Parathyroid adenoma (tissue), 2 donors: Measurements from ENCODE around the gene TSNAX.

Experiments
- H2AFZ ChIP-seq: fragments of 300-600 bp; sonication (generic); one replicate; pipeline ENCODE4 v1.7.0; 2017; ENCODE audit warnings: antibody characterized with exemption, mild to moderate bottlenecking
- H3K27ac ChIP-seq: fragments of 300-600 bp; sonication (generic); one replicate; pipeline ENCODE4 v1.7.0; 2017
- H3K27me3 ChIP-seq: fragments of 300-600 bp; sonication (generic); one replicate; pipeline ENCODE4 v1.7.0; 2017; ENCODE audit warnings: low read length; ENCODE audit not compliant: control insufficient read depth, insufficient read depth
- H3K36me3 ChIP-seq: fragments of 300-600 bp; sonication (generic); one replicate; pipeline ENCODE4 v1.7.0; 2017; ENCODE audit warnings: low read length; ENCODE audit not compliant: control insufficient read depth, insufficient read depth
- H3K4me1 ChIP-seq: fragments of 300-600 bp; sonication (generic); one replicate; pipeline ENCODE4 v1.7.0; 2017; ENCODE audit warnings: control low read depth
- H3K4me2 ChIP-seq: fragments of 300-600 bp; sonication (generic); one replicate; pipeline ENCODE4 v1.7.0; 2017; ENCODE audit warnings: low read length
- H3K4me3 ChIP-seq: fragments of 300-600 bp; sonication (generic); one replicate; pipeline ENCODE4 v1.7.0; 2017; ENCODE audit warnings: low read depth, low read length
- H3K79me2 ChIP-seq: fragments of 300-600 bp; sonication (generic); one replicate; pipeline ENCODE4 v1.7.0; 2017; ENCODE audit warnings: control low read depth
- H3K9ac ChIP-seq: fragments of 300-600 bp; sonication (generic); one replicate; pipeline ENCODE4 v1.7.0; 2017; ENCODE audit warnings: mild to moderate bottlenecking
- H3K9me3 ChIP-seq: fragments of 300-600 bp; sonication (generic); one replicate; pipeline ENCODE4 v1.7.0; 2017; ENCODE audit warnings: low read length; ENCODE audit not compliant: control insufficient read depth
- TF ChIP-seq, protein P1 (sequence below): fragments of 300-600 bp; sonication (generic); IDR thresholded peaks from one replicate; pipeline ENCODE4 v1.7.0; 2017; ENCODE audit warnings: antibody characterized with exemption, mild to moderate bottlenecking
- donor health status: primary hyperparathyroidism.

Gene TSNAX

DNA sequence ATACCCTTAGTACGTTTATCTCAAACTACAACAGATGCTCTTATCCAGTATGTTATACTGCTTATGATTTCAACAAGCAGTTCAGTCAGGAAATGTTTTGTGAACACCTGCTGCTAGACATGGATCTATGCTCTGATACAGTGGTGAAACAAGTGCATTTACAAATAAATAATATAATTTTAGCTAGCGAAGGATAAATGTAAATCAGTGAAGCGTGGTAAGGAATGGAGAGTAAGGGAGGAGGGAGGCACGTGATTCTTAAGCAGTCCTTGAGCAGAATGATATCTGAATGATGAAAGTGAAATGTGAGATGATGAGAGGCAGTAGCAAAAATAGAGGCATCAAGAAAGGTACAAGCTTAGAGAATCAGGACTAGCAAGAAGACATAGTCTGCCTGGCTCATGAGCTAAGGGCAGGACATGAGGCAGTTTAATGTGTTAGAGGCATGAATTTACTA lies 6.3 kb downstream of the TSNAX start:
- no peak overlapping the region for H3K4me2 ChIP-seq
- TF ChIP-seq, protein P1, sequence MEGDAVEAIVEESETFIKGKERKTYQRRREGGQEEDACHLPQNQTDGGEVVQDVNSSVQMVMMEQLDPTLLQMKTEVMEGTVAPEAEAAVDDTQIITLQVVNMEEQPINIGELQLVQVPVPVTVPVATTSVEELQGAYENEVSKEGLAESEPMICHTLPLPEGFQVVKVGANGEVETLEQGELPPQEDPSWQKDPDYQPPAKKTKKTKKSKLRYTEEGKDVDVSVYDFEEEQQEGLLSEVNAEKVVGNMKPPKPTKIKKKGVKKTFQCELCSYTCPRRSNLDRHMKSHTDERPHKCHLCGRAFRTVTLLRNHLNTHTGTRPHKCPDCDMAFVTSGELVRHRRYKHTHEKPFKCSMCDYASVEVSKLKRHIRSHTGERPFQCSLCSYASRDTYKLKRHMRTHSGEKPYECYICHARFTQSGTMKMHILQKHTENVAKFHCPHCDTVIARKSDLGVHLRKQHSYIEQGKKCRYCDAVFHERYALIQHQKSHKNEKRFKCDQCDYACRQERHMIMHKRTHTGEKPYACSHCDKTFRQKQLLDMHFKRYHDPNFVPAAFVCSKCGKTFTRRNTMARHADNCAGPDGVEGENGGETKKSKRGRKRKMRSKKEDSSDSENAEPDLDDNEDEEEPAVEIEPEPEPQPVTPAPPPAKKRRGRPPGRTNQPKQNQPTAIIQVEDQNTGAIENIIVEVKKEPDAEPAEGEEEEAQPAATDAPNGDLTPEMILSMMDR = no peak
- no peak overlapping the region for H2AFZ ChIP-seq
- no peak overlapping the region for H3K9ac ChIP-seq
- H3K4me3 ChIP-seq = no peak overlapping the region
- H3K27ac ChIP-seq = no peak overlapping the region
- no peaks in the 10 kb centered on the region for H3K4me1 ChIP-seq
- no peaks in the 10 kb centered on the region for H3K27me3 ChIP-seq
- H3K36me3 ChIP-seq = no peaks in the 10 kb centered on the region
- peaks cover 7% of the 10 kb centered on the region for H3K79me2 ChIP-seq
- no peaks in the 10 kb centered on the region for H3K9me3 ChIP-seq

- H3K36me3 ChIP-seq = no peaks in the 10 kb centered on the region
- no peaks in the 10 kb centered on the region for H3K9me3 ChIP-seq
- TF ChIP-seq, protein P1 = no peak
- no peaks in the 10 kb centered on the region for H3K27me3 ChIP-seq
- H3K27ac ChIP-seq = no peak overlapping the region
- peaks cover 6% of the 10 kb centered on the region for H3K79me2 ChIP-seq
- no peak overlapping the region for H3K4me2 ChIP-seq
- H2AFZ ChIP-seq = no peak overlapping the region
- no peak overlapping the region for H3K4me3 ChIP-seq
- H3K4me1 ChIP-seq = no peaks in the 10 kb centered on the region
- no peak overlapping the region for H3K9ac ChIP-seq
Observed at GRCh38 chr1:231536099-231536498, 7.6 kb downstream of the TSNAX start.

DNA sequence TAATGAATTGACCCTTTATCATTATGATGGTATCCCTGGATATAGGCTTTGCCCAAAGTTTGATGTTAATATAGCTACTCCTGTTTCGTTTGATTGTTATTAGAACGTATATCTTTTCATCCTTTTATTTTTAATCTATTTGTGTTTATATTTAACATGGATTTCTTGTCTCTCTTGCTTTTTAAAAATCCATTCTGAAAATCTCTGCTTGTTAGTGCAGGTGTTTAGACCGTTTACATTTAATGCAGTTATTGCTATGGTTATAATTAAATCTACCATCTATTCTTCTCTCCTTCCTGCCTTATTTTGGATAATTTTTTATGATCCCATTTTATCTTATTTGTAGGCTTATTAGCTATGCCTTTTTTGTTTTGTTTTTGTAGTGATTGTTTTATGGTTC lies 12.4 kb downstream of the TSNAX start:
- no peaks in the 10 kb centered on the region for H3K36me3 ChIP-seq
- TF ChIP-seq, protein P1 = no peak
- no peak overlapping the region for H2AFZ ChIP-seq
- no peak overlapping the region for H3K4me3 ChIP-seq
- no peak overlapping the region for H3K27ac ChIP-seq
- no peak overlapping the region for H3K9ac ChIP-seq
- peaks cover 13% of the 10 kb centered on the region for H3K79me2 ChIP-seq
- H3K9me3 ChIP-seq = no peaks in the 10 kb centered on the region
- H3K4me1 ChIP-seq = peaks cover 3% of the 10 kb centered on the region
- H3K27me3 ChIP-seq = no peaks in the 10 kb centered on the region
- H3K4me2 ChIP-seq = no peak overlapping the region

DNA sequence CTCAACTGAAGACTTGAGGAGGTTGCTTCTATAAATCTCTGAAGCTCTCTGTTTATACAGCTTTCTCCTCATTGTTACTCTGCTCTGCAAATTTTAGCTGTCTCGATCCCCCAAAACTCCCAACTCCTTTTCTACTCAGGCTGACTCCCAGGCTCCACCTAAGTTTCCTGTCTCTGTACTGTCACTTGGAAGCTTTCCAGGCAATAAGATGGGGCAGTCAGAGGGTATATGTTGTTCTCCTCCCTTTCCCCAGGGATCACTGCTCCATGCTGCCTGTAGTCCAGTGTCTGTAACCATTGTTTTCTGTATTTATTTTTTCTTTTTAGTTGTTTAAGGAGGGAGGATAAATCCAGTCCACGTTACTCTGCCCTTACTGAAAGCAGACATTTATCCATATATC lies 13.4 kb downstream of the TSNAX start:
- Histone ChIP-seq H2AFZ (no peak overlapping the region), H3K9me3 (no peaks in the 10 kb centered on the region), H3K9ac (no peak overlapping the region), H3K4me2 (no peak overlapping the region), H3K4me1 (peaks cover 3% of the 10 kb centered on the region), H3K4me3 (no peak overlapping the region), H3K27me3 (no peaks in the 10 kb centered on the region), H3K27ac (no peak overlapping the region), H3K36me3 (no peaks in the 10 kb centered on the region), H3K79me2 (peaks cover 16% of the 10 kb centered on the region)
- TF ChIP-seq, protein P1 = no peak

DNA sequence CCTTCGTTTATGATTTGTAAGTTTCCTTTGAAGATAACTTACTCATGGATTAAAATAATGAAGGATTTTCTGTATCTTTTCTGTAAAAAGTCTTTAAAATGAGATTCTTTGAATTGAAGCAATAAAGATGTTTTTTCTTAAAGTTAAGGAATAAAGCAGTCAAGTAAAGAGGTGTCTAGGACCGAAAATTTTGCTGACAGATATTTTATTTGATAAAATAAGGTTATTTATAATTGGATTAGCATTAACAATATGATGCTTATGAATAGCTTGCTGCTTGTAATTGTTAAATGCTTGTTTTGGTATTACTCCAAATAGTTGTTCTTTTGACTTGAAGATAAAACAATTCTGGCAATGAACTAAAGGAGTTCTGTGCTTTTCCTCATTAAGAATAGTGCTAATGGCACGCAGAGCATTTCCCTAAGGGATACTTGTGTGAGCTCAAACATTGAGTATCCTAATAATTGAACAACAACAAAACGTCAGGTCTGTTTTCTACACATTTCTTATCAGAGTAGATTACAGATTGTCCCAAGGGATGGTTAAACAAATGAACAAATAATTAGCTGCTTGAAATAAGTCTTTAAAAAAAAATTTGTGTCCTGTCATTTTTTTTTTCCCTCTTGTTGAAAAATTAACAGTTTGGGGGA lies 16.6 kb downstream of the TSNAX start:
- TF ChIP-seq, protein P1 = no peak
- H3K4me2 ChIP-seq = no peak overlapping the region
- no peak overlapping the region for H3K4me3 ChIP-seq
- H3K27me3 ChIP-seq = no peaks in the 10 kb centered on the region
- no peaks in the 10 kb centered on the region for H3K36me3 ChIP-seq
- no peaks in the 10 kb centered on the region for H3K9me3 ChIP-seq
- H3K27ac ChIP-seq = no peak overlapping the region
- no peak overlapping the region for H2AFZ ChIP-seq
- peaks cover 23% of the 10 kb centered on the region for H3K79me2 ChIP-seq
- H3K9ac ChIP-seq = no peak overlapping the region
- H3K4me1 ChIP-seq = peaks cover 3% of the 10 kb centered on the region
